PC-3 (cell line): Measurements from ENCODE around the gene KMT2A.

Source experiments
- EZH2 ChIP-seq: fragments of 300-600 bp; sonication (generic); IDR thresholded peaks from one replicate; pipeline ENCODE4 v1.6.1; 2017; ENCODE audit warnings: antibody characterized with exemption, mild to moderate bottlenecking, low read length; ENCODE audit not compliant: unreplicated experiment
- TF ChIP-seq, protein P1 (sequence below): fragments of 300-600 bp; sonication (generic); conservative IDR thresholded peaks from 2 replicates; pipeline ENCODE4 v1.5.1; 2017; ENCODE audit warnings: antibody characterized with exemption, low read depth, mild to moderate bottlenecking, low read length

DNA sequence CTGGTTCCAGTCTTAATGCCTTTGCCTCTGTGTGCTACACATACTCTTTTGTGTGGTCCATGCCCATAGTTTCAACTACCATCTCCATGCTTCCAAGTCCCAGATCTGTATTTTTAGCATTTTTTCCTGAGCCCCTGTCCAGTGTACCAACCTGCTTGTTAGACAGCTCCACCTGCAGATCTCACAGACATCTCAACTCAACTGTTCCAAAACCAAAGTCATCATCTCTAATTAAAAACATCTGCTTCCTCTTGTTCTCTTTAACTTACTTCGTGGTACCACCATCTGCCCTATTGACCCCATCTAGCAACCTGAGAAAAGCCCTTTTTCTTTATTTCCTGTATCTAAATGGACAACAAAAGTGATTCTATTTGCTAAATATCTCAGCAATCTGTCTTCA lies 8.6 kb upstream of the KMT2A start:
- TF ChIP-seq, protein P1, sequence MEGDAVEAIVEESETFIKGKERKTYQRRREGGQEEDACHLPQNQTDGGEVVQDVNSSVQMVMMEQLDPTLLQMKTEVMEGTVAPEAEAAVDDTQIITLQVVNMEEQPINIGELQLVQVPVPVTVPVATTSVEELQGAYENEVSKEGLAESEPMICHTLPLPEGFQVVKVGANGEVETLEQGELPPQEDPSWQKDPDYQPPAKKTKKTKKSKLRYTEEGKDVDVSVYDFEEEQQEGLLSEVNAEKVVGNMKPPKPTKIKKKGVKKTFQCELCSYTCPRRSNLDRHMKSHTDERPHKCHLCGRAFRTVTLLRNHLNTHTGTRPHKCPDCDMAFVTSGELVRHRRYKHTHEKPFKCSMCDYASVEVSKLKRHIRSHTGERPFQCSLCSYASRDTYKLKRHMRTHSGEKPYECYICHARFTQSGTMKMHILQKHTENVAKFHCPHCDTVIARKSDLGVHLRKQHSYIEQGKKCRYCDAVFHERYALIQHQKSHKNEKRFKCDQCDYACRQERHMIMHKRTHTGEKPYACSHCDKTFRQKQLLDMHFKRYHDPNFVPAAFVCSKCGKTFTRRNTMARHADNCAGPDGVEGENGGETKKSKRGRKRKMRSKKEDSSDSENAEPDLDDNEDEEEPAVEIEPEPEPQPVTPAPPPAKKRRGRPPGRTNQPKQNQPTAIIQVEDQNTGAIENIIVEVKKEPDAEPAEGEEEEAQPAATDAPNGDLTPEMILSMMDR: no peak
- no peak for TF ChIP-seq EZH2
